H9 (cell line): ENCODE measurements around the gene KLHDC10. TPM values are rescaled to one million over a fixed set of nuclear protein-coding genes. Genes with fewer than 3 reads are reported as not detected.

ENCODE experiments used
- DNase-seq: peaks from one replicate; pipeline ENCODE4 v3.0.0-alpha.2; 2017
- H2AFZ ChIP-seq: one replicate; pipeline ENCODE4 v1.6.1; 2013; ENCODE audit warnings: mild to moderate bottlenecking, low read length, control low read depth, moderate library complexity
- H2AK5ac ChIP-seq: 2 replicates; pipeline ENCODE4 v1.6.1; 2013; ENCODE audit warnings: low read length, control low read depth, mixed read lengths; ENCODE audit not compliant: insufficient read length
- H2BK120ac ChIP-seq: one replicate; pipeline ENCODE4 v1.6.1; 2013; ENCODE audit warnings: low read depth, mild to moderate bottlenecking, low read length, control low read depth, inconsistent platforms; ENCODE audit not compliant: poor library complexity, severe bottlenecking
- H2BK12ac ChIP-seq: 2 replicates; pipeline ENCODE4 v1.6.1; 2013; ENCODE audit warnings: low read length, control low read depth, mixed read lengths, low read depth; ENCODE audit not compliant: insufficient read length
- H2BK15ac ChIP-seq: 2 replicates; pipeline ENCODE4 v1.6.1; 2013; ENCODE audit warnings: low read depth, low read length, control low read depth
- H2BK20ac ChIP-seq: one replicate; pipeline ENCODE4 v1.6.1; 2013; ENCODE audit warnings: low read depth, mild to moderate bottlenecking, low read length, control low read depth, inconsistent platforms; ENCODE audit not compliant: poor library complexity, severe bottlenecking
- H2BK5ac ChIP-seq: 2 replicates; pipeline ENCODE4 v1.6.1; 2013; ENCODE audit warnings: low read length, control low read depth, mixed read lengths; ENCODE audit not compliant: insufficient read length
- H3K14ac ChIP-seq: 2 replicates; pipeline ENCODE4 v1.6.1; 2013; ENCODE audit warnings: low read length, control low read depth; ENCODE audit not compliant: insufficient read depth
- H3K18ac ChIP-seq: 2 replicates; pipeline ENCODE4 v1.6.1; 2013; ENCODE audit warnings: low read depth, mild to moderate bottlenecking, mixed read lengths, low read length, control low read depth; ENCODE audit not compliant: insufficient read length
- H3K23ac ChIP-seq: 2 replicates; pipeline ENCODE4 v1.6.1; 2013; ENCODE audit warnings: low read length, control low read depth, mixed read lengths, low read depth; ENCODE audit not compliant: insufficient read length
- H3K23me2 ChIP-seq: 2 replicates; pipeline ENCODE4 v1.6.1; 2013; ENCODE audit warnings: low read depth, mild to moderate bottlenecking, mixed read lengths, low read length, control low read depth; ENCODE audit not compliant: insufficient read length, poor library complexity, severe bottlenecking
- H3K27ac ChIP-seq: 2 replicates; pipeline ENCODE4 v1.5.1; 2013; ENCODE audit warnings: low read length, control low read depth, mixed read lengths, low read depth; ENCODE audit not compliant: insufficient read length
- H3K27me3 ChIP-seq: 2 replicates; pipeline ENCODE4 v1.6.1; 2013; ENCODE audit warnings: low read length, control low read depth, inconsistent platforms; ENCODE audit not compliant: insufficient read depth
- H3K4ac ChIP-seq: 2 replicates; pipeline ENCODE4 v1.6.1; 2013; ENCODE audit warnings: low read depth, mild to moderate bottlenecking, control low read depth, inconsistent platforms, low read length, moderate library complexity
- H3K4me1 ChIP-seq: 2 replicates; pipeline ENCODE4 v1.6.1; 2013; ENCODE audit warnings: low read length, control low read depth, inconsistent platforms; ENCODE audit not compliant: insufficient read depth
- H3K4me2 ChIP-seq: 2 replicates; pipeline ENCODE4 v1.6.1; 2013; ENCODE audit warnings: low read length, control low read depth, mixed read lengths; ENCODE audit not compliant: insufficient read length, insufficient read depth
- H3K56ac ChIP-seq: 2 replicates; pipeline ENCODE4 v1.6.1; 2013; ENCODE audit warnings: low read depth, mild to moderate bottlenecking, mixed read lengths, low read length, control low read depth; ENCODE audit not compliant: insufficient read length
- H3K79me1 ChIP-seq: 2 replicates; pipeline ENCODE4 v1.6.1; 2013; ENCODE audit warnings: low read depth, mild to moderate bottlenecking, moderate library complexity, low read length, control low read depth, inconsistent platforms; ENCODE audit not compliant: insufficient read depth, poor library complexity, severe bottlenecking
- H3K79me2 ChIP-seq: 2 replicates; pipeline ENCODE4 v1.6.1; 2013; ENCODE audit warnings: low read length, control low read depth, inconsistent platforms; ENCODE audit not compliant: insufficient read depth
- H3K9ac ChIP-seq: 2 replicates; pipeline ENCODE4 v1.6.1; 2013; ENCODE audit warnings: low read length, control low read depth, mixed read lengths; ENCODE audit not compliant: insufficient read length; ENCODE audit errors: extremely low read depth
- H3K9me3 ChIP-seq: one replicate; pipeline ENCODE4 v1.6.1; 2013; ENCODE audit warnings: low read depth, low read length, inconsistent platforms; ENCODE audit not compliant: control insufficient read depth
- H3T11ph ChIP-seq: one replicate; pipeline ENCODE4 v1.6.1; 2013; ENCODE audit warnings: mild to moderate bottlenecking, low read length, control low read depth, inconsistent platforms
- H4K20me1 ChIP-seq: one replicate; pipeline ENCODE4 v1.6.1; 2013; ENCODE audit not compliant: control insufficient read depth, insufficient read length, insufficient read depth
- H4K5ac ChIP-seq: 2 replicates; pipeline ENCODE4 v1.6.1; 2013; ENCODE audit warnings: low read depth, mild to moderate bottlenecking, mixed read lengths, low read length, control low read depth; ENCODE audit not compliant: insufficient read length
- H4K8ac ChIP-seq: replicated peaks from 2 replicates; pipeline ENCODE4 v1.6.1; 2013; ENCODE audit warnings: low read length, control low read depth, mixed read lengths, low read depth; ENCODE audit not compliant: insufficient read length
- H4K91ac ChIP-seq: 2 replicates; pipeline ENCODE4 v1.6.1; 2013; ENCODE audit warnings: low read depth, mild to moderate bottlenecking, moderate library complexity, mixed read lengths, low read length, control low read depth; ENCODE audit not compliant: insufficient read length
- H3K27ac Mint-ChIP-seq, 3 experiments: 2 replicates in 2 of 3; 3 replicates in 1 of 3; pipeline ENCODE4 v1.8.0; 2020 to 2021; ENCODE audit warnings: mixed read lengths in 3 of 3, mild to moderate bottlenecking in 1 of 3, moderate library complexity in 1 of 3
- H3K27me3 Mint-ChIP-seq: 2 replicates; pipeline ENCODE4 v1.8.0; 2021; ENCODE audit warnings: low read depth, mild to moderate bottlenecking, moderate library complexity, mixed read lengths
- H3K36me3 Mint-ChIP-seq, 3 experiments: 2 replicates in 2 of 3; 3 replicates in 1 of 3; pipeline ENCODE4 v1.8.0; 2020 to 2021; ENCODE audit warnings: low read depth in 3 of 3, mixed read lengths in 3 of 3; ENCODE audit not compliant: insufficient read depth in 1 of 3
- H3K4me1 Mint-ChIP-seq, 2 experiments: 2 replicates each; pipeline ENCODE4 v1.8.0; 2020; ENCODE audit warnings: mixed read lengths in 2 of 2
- H3K4me3 Mint-ChIP-seq, 2 experiments: 2 replicates in 1 of 2; 3 replicates in 1 of 2; pipeline ENCODE4 v1.8.0; 2020 to 2021; ENCODE audit warnings: mild to moderate bottlenecking in 2 of 2, mixed read lengths in 2 of 2, moderate library complexity in 1 of 2
- H3K9me3 Mint-ChIP-seq, 2 experiments: 2 replicates in 1 of 2; 3 replicates in 1 of 2; pipeline ENCODE4 v1.8.0; 2020; ENCODE audit warnings: mild to moderate bottlenecking in 2 of 2, mixed read lengths in 2 of 2, moderate library complexity in 1 of 2
- WGBS: extraction: QIAGEN DNeasy Blood & Tissue Kit; methylation state at CpG from one replicate; pipeline ENCODE4 v1.1.7; 2013; ENCODE audit warnings: missing lambda C conversion rate, low lambda C conversion rate, mixed read lengths; ENCODE audit not compliant: insufficient read length; ENCODE audit errors: extremely low coverage; 5-methylcytosine and 5-hydroxymethylcytosine counted together
- total RNA-seq: library from RNA; stranded (reverse); gene quantifications from 2 replicates; pipeline ENCODE4 v1.2.1, GENCODE V29; 2021
- TF ChIP-seq, protein P1 (sequence below): fragments of 200-600 bp; sonication (generic); conservative IDR thresholded peaks from 3 replicates; pipeline ENCODE4 v1.8.0; 2021; ENCODE audit warnings: antibody characterized with exemption, mild to moderate bottlenecking

The KLHDC10 gene
- total RNA-seq, 1 experiment from 2014 or later, result 17.3 TPM

DNA sequence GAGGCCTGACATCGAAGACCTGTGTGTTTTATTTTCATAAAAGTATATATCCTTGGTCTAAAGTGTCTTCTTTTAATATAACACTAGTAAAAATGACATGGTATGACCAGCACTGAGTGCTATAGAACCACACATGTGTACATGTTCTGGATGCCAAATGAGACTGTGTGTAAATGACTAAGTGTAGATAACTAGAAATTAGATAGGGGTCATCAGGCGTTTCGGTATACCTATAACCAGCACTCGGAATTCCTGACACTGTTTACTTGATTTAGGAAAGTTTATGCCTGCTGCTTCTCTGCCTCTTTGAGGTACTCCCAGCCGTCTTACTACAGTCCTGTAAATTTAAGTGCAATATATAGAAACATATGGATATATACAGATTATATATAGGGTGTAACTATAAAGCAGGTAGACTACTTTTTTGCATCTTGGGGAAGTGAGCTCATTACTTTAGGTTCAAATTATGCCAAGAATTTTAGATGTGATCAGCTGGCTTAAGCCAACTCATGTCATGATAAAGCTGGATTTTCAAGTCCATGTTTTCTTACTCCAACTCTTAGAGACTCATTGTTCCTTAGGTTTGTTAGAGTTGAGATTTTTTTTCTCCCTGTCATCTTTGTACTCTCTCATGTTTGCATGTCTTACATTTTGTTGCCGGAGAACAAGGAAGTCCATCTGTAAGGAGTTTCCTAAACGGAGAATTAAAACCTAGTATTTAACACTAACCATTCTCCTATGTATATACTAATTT is 62.9 kb downstream of the KLHDC10 start:
- Histone ChIP-seq H3K4me2 (no peak overlapping the region), H3K4me1 (no peaks in the 10 kb centered on the region), H3K9me3 (no peaks in the 10 kb centered on the region), H4K20me1 (peaks cover 4% of the 10 kb centered on the region), H2BK12ac (no peak overlapping the region), H3K18ac (no peak overlapping the region), H3K27me3 (no peaks in the 10 kb centered on the region), H2BK15ac (no peak overlapping the region), H2AK5ac (no peak overlapping the region), H3K23me2 (no peaks in the 10 kb centered on the region), H4K5ac (no peak overlapping the region), H3K27ac (no peak overlapping the region), H2AFZ (no peak overlapping the region), H3K14ac (no peak overlapping the region), H3K79me2 (no peaks in the 10 kb centered on the region), H3T11ph (no peak overlapping the region), H4K8ac (no peak overlapping the region), H4K91ac (no peak overlapping the region), H2BK120ac (no peak overlapping the region), H3K56ac (no peak overlapping the region), H3K23ac (no peak overlapping the region), H3K79me1 (no peaks in the 10 kb centered on the region), H3K4ac (no peak overlapping the region), H2BK20ac (no peak overlapping the region), H2BK5ac (no peak overlapping the region), H3K9ac (no peak overlapping the region)
- DNase-seq, result no peak
- peaks cover 7 to 18% of the 10 kb centered on the region in 2 experiments; a peak in 3 of 4 replicates for H3K4me1 Mint-ChIP-seq
- H3K27ac Mint-ChIP-seq, result peak overlapping the region in 1 of 3 experiments; percentile 5; a peak in 1 of 7 replicates
- H3K27me3 Mint-ChIP-seq, result no peaks in the 10 kb centered on the region
- WGBS, result no CpG with 5 or more reads among the region's 7 CpGs
- no peak overlapping the region for H3K4me3 Mint-ChIP-seq
- H3K9me3 Mint-ChIP-seq, result no peaks in the 10 kb centered on the region
- peaks cover 9 to 30% (median 27%) of the 10 kb centered on the region in 3 experiments for H3K36me3 Mint-ChIP-seq
- TF ChIP-seq, protein P1, sequence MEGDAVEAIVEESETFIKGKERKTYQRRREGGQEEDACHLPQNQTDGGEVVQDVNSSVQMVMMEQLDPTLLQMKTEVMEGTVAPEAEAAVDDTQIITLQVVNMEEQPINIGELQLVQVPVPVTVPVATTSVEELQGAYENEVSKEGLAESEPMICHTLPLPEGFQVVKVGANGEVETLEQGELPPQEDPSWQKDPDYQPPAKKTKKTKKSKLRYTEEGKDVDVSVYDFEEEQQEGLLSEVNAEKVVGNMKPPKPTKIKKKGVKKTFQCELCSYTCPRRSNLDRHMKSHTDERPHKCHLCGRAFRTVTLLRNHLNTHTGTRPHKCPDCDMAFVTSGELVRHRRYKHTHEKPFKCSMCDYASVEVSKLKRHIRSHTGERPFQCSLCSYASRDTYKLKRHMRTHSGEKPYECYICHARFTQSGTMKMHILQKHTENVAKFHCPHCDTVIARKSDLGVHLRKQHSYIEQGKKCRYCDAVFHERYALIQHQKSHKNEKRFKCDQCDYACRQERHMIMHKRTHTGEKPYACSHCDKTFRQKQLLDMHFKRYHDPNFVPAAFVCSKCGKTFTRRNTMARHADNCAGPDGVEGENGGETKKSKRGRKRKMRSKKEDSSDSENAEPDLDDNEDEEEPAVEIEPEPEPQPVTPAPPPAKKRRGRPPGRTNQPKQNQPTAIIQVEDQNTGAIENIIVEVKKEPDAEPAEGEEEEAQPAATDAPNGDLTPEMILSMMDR, result no peak
